Effector CD8-positive, alpha-beta T cell (primary cell): ENCODE measurements around the gene PDE11A.
"Not testable (repeated sequence)": the region's sequence is repeated elsewhere in the genome, so short reads cannot be mapped to it uniquely, and the experiment has no call there.

Experiments
- DNase-seq: peaks from one replicate; lab custom pipeline; 2025; lab: John Stamatoyannopoulos, UW

PDE11A gene

DNA sequence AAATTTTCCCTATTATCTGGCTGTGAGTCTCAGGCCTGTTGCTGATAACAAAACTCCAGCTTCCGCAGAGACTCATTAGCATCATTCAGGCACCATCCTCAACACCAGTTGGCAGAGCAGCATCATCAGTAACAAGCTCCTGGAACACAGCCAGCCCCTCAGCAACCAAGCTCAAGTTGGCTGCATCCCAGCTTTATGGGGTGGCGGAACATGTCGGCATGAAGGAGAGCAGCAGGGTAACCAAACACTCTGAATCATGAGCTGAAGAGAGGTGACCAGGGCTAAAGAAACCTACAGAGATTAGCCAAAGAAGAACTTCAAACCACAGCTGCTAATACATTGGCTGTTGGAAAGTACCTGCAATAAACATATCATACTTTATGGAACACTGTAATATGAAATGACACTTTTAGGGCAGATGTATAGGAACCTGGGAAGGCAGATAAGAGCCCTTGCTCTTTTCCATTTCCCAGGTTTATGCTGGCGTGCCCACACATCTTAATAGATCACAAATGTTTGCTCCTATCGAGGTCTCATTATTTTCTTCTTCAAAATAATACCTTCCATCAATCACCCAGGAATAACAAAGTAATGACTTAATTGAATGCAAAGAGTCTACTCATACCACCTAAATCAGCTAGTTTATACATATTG is 63.8 kb downstream of the PDE11A start:
- DNase-seq = no peak

DNA sequence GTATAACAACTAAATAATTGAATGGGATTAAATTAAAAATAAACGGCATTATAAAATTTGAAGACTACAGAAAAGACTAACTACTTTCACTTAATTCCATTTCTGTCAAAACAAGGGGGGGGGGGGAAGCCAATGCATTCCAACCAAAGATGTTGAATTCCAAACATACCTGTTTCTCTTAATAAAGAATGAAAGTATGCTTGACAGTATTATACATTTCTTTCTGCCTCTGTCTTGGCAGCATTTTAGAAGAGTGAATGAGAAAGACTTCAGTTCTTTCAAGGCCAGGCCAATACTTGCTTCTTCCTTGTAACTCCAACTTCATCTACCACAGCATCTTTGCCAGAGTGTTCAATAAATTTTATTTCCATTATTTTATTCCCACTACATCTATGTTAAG is 65.9 kb downstream of the PDE11A start:
- DNase-seq = no peak

DNA sequence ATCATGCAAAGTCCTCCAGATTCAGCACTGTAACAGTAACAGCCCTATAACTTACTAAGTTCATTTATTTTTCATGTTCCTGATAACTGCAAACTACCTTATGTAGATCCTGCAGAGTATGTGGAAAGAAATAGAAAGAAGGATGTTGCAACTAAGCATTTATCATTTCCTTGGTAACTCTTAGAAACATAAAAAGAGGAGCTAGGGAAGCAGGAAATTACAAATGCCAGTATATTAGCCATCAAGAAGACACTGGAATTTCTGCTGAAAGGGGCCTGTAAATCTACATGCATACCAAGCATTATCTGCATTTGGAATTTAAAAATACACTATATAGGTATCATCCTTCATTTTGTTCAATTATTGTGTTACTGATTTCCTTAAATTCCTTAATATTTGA is 66.8 kb downstream of the PDE11A start:
- no peak for DNase-seq

DNA sequence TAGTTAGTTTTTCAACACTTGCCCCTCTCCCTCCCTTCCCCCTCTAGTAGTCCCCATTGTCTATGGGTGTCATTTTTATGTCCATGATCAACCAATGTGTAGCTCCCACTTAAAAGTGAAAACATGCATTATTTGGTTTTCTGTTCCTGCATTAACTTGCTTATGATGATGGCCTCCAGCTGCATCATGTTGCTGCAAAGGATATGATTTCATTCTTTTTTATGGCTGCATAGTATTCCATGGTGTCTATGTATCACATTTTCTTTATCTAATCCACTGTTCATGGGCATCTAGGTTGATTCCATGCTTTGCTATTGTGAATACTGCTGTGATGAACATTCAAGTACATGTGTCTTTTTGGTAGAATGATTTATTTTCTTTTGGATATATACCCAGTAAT is 70.5 kb downstream of the PDE11A start:
- DNase-seq = no peak

DNA sequence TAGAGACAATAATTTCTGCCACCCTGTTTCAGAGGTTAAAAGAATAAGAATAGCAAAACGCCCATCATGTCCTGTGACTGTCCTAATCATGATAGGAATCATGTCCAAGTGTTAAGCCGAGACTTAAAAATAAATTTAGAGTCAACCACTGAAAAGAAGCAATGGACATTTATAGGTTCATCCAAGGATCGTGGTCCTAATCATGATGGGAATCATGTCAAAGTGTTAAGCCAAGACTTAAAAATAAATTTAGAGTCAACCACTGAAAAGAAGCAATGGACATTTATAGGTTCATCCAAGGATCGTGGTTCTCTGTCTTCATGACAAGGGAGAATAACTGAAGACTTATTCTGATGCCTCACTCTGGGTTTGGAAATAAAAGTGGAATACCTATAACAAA is 73.6 kb downstream of the PDE11A start:
- no peak for DNase-seq

DNA sequence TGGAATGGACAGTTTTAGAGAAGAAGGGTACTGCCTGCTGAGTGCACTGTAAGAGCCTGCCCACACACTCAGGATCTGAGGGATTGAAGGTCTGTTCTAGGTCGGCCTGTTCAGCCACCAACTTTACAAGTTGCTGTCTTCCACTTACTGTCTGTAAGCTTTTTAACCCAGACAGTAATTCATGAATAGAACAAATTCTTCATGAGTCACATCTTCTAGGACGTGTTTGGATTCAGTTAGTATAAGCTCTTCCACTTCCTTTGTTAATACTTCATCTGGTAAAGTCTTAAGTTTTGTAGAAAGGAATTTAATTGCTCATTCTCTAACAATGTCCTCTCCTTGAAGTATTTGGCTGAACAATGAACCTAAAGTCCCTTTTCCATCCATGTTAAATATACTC is 74.6 kb downstream of the PDE11A start:
- no peak for DNase-seq

DNA sequence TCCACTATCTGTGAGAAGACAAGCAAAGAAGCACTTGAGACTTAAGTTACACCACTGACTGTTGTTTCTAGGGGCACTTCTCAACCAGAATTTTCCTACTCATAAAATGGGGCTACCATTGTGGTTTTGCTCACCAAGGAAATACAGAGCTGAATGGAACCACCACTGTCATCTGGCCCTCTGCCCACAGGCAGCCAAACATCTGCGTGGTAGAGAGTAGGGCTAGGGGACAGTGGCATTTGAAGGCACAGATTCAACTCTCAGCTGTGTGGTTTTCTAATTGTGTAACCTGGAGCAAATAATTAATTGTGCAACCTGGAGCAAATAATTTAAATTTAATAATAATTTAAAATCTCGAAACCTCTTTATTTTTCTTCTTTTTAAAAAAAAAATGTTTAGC is 79.6 kb downstream of the PDE11A start:
- no peak for DNase-seq

DNA sequence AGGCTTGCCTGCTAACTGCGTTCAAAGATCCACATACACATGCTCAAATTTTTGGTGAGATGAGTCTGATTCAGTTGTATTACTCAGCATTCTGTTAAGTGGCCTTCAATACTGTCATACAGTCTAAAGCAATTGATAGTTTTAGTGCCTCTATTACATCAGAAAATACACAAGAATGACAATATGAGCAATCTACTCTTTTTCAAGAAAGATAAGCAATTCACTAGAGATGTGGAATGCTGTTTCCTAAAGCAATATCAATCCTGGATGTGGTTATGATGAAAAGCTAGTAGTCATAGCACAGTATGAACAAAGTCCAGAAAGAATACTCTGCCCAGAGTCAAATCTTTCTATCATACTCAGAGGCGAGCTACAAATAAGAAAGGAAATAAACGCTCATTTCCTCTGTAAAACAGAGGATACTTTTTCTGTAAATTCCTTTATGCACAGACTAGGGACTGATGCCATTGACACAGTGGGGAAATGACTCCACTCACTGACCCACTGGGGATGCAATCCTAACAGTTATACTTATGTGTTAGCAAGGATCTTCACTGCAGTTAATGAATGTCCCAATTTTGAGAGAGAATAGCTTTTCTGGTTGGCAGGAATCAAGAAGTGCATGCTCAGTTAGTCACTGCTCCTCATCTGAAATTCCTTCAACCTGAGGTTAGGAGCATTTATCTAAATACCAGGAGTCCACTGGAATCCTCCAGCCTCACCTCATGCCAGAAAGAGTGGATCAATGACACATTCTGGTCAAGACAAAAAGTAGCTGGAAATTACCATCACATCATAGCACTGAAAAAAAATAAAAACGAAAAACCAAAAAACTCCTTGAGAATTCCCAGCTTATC is 83.3 kb downstream of the PDE11A start:
- DNase-seq = no peak

DNA sequence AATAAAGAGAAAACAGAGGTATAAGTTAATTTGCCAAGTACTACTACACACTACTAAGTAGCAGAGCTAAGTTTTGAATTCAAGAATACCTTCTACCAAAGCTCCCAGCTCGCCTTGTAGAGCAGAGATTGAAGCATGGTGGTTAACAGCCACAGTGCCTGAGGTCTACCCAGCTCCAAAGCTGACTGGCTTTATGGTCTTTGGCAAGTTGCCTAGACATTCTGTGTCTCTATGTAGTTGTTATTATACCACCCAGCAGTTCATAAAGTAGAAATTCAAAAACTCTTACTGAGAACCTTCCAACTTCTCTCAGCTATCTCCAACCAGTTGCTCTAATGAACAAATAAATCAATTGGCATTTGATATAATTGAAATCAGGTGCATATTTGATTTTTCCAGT is 87.8 kb downstream of the PDE11A start:
- no peak for DNase-seq

DNA sequence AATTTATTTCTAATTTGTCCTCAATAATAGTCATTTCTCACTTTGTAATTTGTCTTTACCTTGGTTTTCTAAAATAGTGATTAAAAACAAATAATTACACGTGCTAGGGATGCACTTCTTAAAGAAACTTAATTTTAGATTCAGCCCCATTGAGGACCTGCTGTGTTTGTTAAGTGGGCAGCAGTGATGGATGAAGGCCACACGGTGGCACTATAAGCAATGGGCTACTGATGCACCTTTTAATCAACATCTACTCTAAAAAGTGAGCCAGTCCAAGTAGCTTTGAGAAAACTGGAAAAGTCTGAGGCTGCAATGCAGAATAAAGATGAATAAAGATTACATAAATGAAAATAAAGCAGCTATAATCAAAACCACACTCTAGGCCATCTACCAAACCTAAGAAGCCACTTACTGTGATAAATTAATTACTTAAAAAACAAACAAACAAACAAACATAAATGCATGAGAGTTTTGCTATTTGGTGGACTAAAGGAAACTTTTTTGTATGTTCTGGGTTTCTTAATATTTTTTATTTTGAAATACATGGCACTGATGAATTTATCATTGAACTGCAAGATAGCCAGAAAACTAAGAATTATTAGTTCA is 89.3 kb downstream of the PDE11A start:
- no peak for DNase-seq

DNA sequence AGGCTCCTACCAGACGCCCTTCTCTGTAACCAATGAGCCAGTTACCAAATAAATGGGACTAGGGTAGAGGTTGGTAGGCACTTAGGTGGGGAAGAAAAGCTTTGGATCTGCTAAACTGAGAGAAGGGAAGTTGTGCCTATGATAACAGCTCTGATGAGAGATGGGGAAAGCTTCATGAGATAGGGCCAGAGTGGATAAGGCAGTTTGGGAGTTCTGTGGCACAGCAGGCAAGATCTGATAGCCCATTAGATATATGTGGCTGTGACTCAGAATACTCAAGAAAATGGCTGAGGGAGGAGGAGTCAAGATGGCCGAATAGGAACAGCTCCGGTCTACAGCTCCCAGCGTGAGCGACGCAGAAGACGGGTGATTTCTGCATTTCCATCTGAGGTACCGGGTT is 99.8 kb downstream of the PDE11A start:
- DNase-seq = no peak

DNA sequence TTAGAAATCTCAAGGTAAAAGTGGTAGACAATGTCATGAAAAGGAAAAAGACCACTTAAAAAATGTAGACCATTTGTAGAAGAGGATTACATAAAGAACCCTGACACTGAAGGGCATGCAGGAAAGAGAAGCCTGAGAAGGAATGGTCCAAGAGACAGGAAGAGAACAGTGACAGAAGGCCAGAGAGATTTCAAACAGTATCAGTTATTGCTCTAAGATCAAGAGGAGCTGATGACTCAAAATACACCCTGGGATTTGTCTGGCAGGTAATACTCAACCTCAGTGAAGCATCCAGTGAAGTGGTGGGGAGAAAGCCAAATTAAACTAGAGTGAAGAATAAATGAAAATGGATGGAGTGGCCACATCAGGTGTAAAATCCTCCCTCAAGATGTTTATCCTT is 100.5 kb downstream of the PDE11A start:
- no peak for DNase-seq

DNA sequence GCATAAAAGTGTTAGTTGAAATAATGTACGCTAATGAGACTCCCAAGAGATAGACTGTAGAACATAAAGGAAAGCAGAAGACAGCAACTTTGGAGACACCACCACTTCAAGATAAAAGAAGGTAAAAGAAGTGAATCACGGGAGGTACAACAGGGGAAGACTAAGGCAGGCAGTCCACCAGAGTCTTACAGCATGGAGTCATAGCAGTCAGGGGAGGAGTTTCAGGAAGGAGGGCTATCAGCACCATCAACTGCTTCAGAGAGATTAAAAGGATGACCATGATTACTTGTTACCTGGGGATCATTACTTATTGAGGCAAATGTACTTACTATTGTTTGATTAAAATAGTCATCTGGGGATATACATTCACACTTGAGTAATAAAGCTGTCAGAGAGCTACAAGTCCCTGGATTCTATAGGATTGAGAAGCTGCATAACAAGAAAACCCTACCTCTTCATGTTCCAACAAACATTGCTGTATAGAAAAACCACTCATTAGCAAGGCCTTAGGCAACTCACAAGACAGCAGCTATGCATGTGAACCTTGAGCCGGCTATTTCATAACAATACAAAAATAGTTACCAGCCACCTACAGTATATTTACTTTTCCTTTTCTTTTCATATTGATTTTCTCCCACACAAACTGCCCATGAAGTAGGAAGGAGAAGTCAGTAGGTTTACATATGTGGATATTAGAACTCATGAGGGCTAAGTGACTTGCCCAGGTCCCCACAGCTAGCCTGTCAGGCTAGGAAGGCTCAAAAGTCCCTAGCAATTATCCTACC is 101.7 kb downstream of the PDE11A start:
- no peak for DNase-seq

DNA sequence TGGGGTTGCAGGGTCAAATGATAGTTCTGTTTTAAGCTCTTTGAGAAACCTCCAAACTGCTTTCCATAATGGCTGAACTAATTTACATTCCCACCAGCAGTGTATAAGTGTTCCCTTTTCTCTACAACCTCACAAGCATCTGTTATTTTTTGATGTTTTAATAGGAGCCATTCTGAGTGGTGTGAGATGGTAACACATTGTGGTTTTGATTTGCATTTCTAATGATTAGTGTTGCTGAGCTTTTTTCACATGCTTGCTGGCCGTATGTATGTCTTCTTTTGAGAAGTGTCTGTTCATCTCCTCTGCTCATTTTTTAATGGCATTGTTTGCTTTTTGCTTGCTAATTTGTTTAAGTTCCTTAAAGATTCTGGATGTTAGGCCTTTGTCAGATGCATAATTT is 107.7 kb downstream of the PDE11A start:
- DNase-seq = no peak

DNA sequence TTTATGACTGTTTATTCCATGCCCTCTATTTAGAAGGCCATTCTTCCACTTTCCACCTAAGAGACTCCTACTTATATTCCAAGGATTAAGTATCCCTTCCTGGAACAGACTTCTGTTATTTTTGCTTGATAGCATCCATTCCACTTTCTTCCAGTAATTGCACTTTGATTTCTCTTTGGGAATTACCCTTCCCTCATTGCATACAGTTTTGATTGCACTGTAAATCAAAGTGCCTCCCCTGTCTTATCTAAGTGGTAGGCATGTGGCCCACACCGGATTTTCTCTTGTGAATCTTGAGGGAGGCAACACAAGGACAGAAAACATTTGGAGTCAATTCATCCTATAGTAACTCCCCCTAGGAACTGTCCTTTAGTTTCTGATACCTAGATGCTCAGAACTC is 120.4 kb downstream of the PDE11A start:
- no peak for DNase-seq

DNA sequence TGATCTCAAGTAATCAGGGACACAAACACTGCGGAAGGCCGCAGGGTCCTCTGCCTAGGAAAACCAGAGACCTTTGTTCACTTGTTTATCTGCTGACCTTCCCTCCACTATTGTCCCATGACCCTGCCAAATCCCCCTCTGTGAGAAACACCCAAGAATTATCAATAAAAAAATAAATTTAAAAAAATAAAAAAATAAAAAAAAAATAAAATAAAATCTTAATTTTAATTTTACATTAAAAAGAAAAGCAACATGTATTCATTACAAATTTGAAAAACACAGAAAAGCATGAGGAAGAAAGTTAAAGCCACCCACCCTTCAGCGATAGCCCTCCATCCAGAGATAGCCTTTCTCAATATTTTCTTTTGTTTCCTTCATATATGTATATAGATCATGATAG is 125.0 kb downstream of the PDE11A start:
- not testable (repeated sequence) for DNase-seq

DNA sequence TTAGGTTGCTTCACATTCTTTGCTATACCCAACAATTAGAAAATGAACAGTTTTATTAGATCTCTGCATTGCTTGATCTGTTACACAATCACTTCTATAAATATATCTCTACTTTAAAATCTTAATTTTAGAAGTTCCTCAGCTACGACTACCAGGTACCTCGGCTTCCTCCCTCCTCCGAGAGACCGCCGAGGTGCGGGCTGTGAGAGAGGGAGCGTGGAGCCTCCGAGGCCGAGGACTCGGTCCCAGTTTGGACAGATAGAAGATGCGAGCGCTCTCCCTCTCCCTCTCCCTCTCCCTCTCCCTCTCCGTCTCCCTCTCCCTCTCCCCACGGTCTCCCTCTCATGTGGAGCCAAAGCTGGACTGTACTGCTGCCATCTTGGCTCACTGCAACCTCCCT is 128.0 kb downstream of the PDE11A start:
- DNase-seq = not testable (repeated sequence)

DNA sequence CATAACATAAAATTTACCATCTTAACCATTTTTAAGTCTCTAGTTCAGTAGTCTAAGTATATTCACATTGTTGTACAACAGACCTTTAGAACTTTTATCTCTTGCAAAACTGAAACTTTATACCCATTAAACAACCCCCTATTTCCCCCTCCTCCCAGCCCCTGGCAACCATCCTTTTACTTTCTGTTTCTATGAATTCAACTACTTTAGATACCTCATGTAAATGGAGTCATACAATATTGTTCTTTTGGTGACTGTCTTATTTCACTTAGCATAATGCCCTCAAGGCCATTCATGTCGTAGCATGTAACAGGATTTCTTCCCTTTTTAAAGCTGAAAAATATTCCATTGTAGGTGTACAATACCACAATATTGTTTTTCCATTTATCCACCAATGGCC is 129.8 kb downstream of the PDE11A start:
- no peak for DNase-seq

DNA sequence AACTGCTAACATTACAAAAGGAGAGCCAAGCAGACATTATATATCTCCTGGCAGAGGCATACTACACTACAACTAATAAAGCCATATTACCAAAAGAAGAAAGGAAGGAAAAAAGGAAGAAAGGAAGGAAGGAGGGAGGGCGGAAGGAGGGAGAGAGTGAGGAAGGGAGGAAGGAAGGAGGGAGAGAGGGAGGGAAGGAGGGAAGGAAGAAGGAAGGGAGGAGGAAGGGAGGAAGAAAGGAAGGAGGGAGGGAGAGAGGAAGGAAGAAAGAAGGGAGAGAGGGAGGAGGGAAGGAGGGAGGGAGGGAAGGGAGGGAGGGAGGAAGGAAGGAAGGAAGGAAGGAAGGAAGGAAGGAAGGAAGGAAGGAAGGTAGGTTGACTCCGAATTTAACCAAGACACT is 133.4 kb downstream of the PDE11A start:
- no peak for DNase-seq

DNA sequence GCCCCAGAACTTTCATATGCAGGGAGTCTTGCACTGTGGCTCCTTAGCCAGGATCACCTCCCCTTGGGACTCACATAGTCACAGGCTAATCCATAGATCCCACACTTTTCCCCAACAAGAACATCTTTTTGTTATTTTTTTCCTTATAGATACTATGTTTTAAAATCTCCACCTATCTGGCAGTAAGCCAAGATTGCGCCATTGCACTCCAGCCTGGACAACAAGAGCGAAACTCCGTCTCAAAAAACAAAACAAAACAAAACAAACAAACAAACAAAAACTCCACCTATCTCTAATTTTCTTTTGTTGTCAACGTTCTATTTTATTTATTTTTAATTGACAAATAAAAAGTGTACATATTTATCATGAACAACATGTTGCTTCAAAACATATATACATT is 141.7 kb downstream of the PDE11A start:
- no peak for DNase-seq

DNA sequence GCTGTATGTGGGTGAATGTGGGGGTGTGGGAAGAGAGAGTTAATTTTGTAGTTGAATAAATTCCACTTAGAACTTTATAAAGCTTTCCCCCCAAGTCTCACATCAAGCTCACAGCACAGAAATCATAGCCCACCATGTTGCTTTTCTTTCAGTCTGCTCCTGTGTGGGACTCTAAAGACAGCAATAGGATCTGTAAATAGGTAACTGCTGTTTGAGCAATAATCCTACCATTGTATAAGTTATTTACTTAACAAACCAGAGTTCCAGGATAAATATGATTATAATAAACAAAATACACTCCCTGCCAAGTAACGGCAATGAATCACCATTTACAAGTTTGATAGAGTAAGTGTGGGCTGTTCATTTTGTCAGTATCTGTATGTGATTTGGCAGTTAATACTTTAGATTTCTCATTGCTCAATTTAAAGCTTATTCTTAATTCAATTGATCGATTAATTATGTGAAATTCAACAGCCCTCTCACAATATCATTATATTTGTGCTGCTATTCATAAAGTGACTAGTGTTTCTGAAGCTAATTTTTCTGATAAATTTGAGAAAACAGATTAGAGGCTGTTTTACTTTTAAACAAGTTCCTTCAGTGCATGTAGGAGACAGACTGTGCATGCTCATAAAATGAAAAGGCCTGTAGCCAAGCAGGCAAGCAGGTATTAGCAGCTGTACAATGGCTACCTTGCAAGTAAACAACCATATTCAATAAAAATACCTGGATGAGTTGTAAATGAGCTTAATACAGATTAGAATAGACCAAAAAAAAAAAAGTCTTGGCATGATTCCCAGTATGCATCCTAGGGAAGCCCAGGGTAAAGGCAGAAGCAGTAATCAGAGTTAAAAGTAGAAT is 142.7 kb downstream of the PDE11A start:
- no peak for DNase-seq
